SU-DHL-6 (cell line): ENCODE data around the gene PIBF1.

Source experiments
- H2AFZ ChIP-seq: fragments of 200-600 bp; sonication (generic); 2 replicates; pipeline ENCODE4 v1.6.1; 2014; ENCODE audit warnings: low read depth, mild to moderate bottlenecking, moderate library complexity, mixed read lengths, antibody characterized with exemption, low read length; ENCODE audit not compliant: severe bottlenecking
- H3F3A ChIP-seq: fragments of 200-600 bp; shearing (Covaris generic); 2 replicates; pipeline ENCODE4 v1.6.0; 2016; ENCODE audit warnings: antibody characterized with exemption, mild to moderate bottlenecking; ENCODE audit not compliant: insufficient read depth
- H3K27ac ChIP-seq: fragments of 200-600 bp; sonication (generic); 2 replicates; pipeline ENCODE4 v1.5.1; 2016; ENCODE audit warnings: low read depth, mild to moderate bottlenecking, low read length, moderate library complexity, mixed read lengths
- H3K27me3 ChIP-seq: fragments of 200-600 bp; sonication (generic), shearing (Covaris generic); 2 replicates; pipeline ENCODE4 v1.6.0; 2014; ENCODE audit warnings: mild to moderate bottlenecking, low read length
- H3K36me3 ChIP-seq: fragments of 200-600 bp; sonication (generic); 2 replicates; pipeline ENCODE4 v1.6.1; 2014; ENCODE audit warnings: mild to moderate bottlenecking, low read length, mixed read lengths
- H3K4me2 ChIP-seq: fragments of 300-600, 200-600 bp; shearing (Covaris generic), sonication (generic); 2 replicates; pipeline ENCODE4 v1.6.0; 2014; ENCODE audit warnings: low read length, low read depth, mild to moderate bottlenecking; ENCODE audit not compliant: poor library complexity, severe bottlenecking
- H3K4me3 ChIP-seq: fragments of 200-600 bp; sonication (generic); 2 replicates; pipeline ENCODE4 v1.5.1; 2014; ENCODE audit warnings: antibody characterized with exemption, low read length, mild to moderate bottlenecking, mixed read lengths; ENCODE audit not compliant: insufficient read depth, poor library complexity, severe bottlenecking
- H3K79me2 ChIP-seq: fragments of 200-600 bp; sonication (generic); 2 replicates; pipeline ENCODE4 v1.6.1; 2014; ENCODE audit warnings: mild to moderate bottlenecking, low read length, moderate library complexity; ENCODE audit not compliant: insufficient read depth
- H3K9ac ChIP-seq: fragments of 200-600 bp; sonication (generic); 2 replicates; pipeline ENCODE4 v1.7.0; 2014; ENCODE audit warnings: mild to moderate bottlenecking, low read length
- H3K9me2 ChIP-seq: fragments of 200-600 bp; sonication (generic); replicated peaks from 2 replicates; pipeline ENCODE4 v1.6.1; 2014; ENCODE audit warnings: low read length; ENCODE audit not compliant: insufficient read depth
- H3K9me3 ChIP-seq: fragments of 200-600 bp; sonication (generic); 2 replicates; pipeline ENCODE4 v1.6.1; 2014; ENCODE audit warnings: low read length, mixed read lengths; ENCODE audit not compliant: insufficient read depth
- H4K20me1 ChIP-seq: fragments of 200-600 bp; sonication (generic); 2 replicates; pipeline ENCODE4 v1.6.1; 2014; ENCODE audit warnings: low read depth, mild to moderate bottlenecking, antibody characterized with exemption, low read length, moderate library complexity, mixed read lengths
- EZH2phosphoT487 ChIP-seq: fragments of 200-600 bp; sonication (generic), shearing (Covaris generic); conservative IDR thresholded peaks from 2 replicates; pipeline ENCODE4 v1.6.1; 2018; ENCODE audit warnings: mild to moderate bottlenecking, antibody characterized with exemption, low read length, moderate library complexity, mixed read lengths
- TF ChIP-seq, protein P1 (sequence below): fragments of 200-600 bp; sonication (generic); IDR thresholded peaks from one replicate; pipeline ENCODE4 v1.5.1; 2017; ENCODE audit warnings: antibody characterized with exemption, mild to moderate bottlenecking, low read length, moderate library complexity; ENCODE audit not compliant: insufficient read depth, poor library complexity, severe bottlenecking

PIBF1 gene

DNA sequence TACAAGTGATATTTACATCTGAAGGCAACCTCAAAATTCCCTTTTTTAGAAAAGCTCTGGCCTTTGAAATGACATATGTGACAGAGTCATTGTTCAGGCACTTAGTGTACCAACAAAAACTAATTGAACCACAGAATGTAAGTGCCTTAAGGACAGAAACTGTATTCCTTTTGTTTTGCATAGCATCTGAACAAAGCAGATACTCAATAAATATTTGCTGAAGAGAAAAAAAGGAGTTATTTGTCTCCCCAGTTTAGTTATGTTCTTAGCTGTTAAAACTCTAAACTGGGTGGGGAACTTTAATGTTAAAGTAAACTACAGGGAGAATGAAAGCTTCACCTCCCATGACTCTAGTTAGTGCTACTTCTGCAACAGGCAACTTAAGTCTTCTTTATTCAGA lies 220.0 kb downstream of the PIBF1 start:
- H3K27ac ChIP-seq = no peak overlapping the region
- no peaks in the 10 kb centered on the region for H4K20me1 ChIP-seq
- H3K9me2 ChIP-seq = no peaks in the 10 kb centered on the region
- no peaks in the 10 kb centered on the region for H3F3A ChIP-seq
- no peaks in the 10 kb centered on the region for H3K36me3 ChIP-seq
- no peak overlapping the region for H2AFZ ChIP-seq
- no peak for TF ChIP-seq EZH2phosphoT487
- TF ChIP-seq, protein P1, sequence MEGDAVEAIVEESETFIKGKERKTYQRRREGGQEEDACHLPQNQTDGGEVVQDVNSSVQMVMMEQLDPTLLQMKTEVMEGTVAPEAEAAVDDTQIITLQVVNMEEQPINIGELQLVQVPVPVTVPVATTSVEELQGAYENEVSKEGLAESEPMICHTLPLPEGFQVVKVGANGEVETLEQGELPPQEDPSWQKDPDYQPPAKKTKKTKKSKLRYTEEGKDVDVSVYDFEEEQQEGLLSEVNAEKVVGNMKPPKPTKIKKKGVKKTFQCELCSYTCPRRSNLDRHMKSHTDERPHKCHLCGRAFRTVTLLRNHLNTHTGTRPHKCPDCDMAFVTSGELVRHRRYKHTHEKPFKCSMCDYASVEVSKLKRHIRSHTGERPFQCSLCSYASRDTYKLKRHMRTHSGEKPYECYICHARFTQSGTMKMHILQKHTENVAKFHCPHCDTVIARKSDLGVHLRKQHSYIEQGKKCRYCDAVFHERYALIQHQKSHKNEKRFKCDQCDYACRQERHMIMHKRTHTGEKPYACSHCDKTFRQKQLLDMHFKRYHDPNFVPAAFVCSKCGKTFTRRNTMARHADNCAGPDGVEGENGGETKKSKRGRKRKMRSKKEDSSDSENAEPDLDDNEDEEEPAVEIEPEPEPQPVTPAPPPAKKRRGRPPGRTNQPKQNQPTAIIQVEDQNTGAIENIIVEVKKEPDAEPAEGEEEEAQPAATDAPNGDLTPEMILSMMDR = no peak
- no peak overlapping the region for H3K4me2 ChIP-seq
- H3K4me3 ChIP-seq = no peak overlapping the region
- no peaks in the 10 kb centered on the region for H3K27me3 ChIP-seq
- H3K9me3 ChIP-seq = no peaks in the 10 kb centered on the region
- H3K9ac ChIP-seq = no peak overlapping the region
- no peaks in the 10 kb centered on the region for H3K79me2 ChIP-seq

DNA sequence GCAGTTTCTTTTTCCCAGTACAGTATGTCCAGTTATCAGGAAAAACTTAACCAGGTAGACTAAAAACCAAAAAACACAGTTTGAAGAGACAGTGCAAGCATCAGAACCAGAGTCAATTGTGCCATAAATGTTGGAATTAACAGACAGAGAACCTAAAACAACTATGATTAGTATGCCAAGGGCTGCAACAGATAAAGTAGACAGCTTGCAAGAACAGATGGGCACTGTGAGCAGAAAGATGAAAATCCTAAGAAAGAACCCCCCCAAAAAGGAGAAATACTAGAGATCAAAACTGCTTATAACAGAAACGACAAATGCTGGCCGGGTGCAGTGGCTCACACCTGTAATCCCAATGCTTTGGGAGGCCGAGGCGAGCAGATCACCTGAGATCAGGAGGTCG lies 229.8 kb downstream of the PIBF1 start:
- Histone ChIP-seq H3K36me3 (no peaks in the 10 kb centered on the region), H3F3A (no peaks in the 10 kb centered on the region), H3K9me3 (no peaks in the 10 kb centered on the region), H4K20me1 (no peaks in the 10 kb centered on the region), H2AFZ (no peak overlapping the region), H3K9me2 (no peaks in the 10 kb centered on the region), H3K27ac (no peak overlapping the region), H3K4me2 (no peak overlapping the region), H3K9ac (no peak overlapping the region), H3K79me2 (no peaks in the 10 kb centered on the region), H3K27me3 (no peaks in the 10 kb centered on the region), H3K4me3 (no peak overlapping the region)
- no peak for TF ChIP-seq EZH2phosphoT487
- TF ChIP-seq, protein P1 = no peak

DNA sequence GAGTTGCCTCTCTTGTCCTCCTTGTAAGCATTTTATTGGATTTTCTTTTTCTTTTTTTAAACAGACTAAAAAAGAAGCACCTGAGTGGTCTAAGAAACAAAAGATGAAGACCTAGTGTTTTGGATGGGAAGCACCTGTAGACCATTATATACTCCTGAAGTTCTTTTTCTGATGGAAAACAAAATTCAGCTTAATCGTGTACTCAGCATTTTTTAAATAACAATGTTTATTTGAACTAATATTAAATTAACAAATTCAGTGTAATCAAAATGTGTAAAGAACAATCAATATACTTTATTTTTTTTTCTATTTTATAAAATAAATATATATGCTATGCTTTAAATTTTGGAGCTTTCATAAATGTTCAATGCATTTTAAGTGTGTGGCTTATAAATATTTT lies 233.9 kb downstream of the PIBF1 start:
- Histone ChIP-seq H3K79me2 (no peaks in the 10 kb centered on the region), H3K9me2 (no peaks in the 10 kb centered on the region), H3K4me2 (no peak overlapping the region), H2AFZ (no peak overlapping the region), H3K9ac (no peak overlapping the region), H3K36me3 (no peaks in the 10 kb centered on the region), H4K20me1 (no peaks in the 10 kb centered on the region), H3F3A (no peaks in the 10 kb centered on the region), H3K27ac (no peak overlapping the region), H3K9me3 (no peaks in the 10 kb centered on the region), H3K27me3 (no peaks in the 10 kb centered on the region), H3K4me3 (no peak overlapping the region)
- TF ChIP-seq, protein P1 = no peak
- no peak for TF ChIP-seq EZH2phosphoT487
